Measurements from ENCODE around the gene LYSET.
A peak's percentile ranks its signal among the peaks of the same experiment; 100 is the strongest.
"Not testable (repeated sequence)": the region's sequence is repeated elsewhere in the genome, so short reads cannot be mapped to it uniquely, and the experiment has no call there.

LYSET gene, protein sequence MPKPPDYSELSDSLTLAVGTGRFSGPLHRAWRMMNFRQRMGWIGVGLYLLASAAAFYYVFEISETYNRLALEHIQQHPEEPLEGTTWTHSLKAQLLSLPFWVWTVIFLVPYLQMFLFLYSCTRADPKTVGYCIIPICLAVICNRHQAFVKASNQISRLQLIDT

GRCh38 chr14:93184391-93185348 lies at the start of gene LYSET, which contains the start of gene MOAP1:
TSS of gene LYSET (plus strand) at chr14:93185317. CDS start at chr14:93185406, 89 bp downstream.
TSS of gene MOAP1 (minus strand) at chr14:93184897. CDS start at chr14:93184242, 655 bp downstream.
- peak; percentile 37 for DNase-seq

DNA sequence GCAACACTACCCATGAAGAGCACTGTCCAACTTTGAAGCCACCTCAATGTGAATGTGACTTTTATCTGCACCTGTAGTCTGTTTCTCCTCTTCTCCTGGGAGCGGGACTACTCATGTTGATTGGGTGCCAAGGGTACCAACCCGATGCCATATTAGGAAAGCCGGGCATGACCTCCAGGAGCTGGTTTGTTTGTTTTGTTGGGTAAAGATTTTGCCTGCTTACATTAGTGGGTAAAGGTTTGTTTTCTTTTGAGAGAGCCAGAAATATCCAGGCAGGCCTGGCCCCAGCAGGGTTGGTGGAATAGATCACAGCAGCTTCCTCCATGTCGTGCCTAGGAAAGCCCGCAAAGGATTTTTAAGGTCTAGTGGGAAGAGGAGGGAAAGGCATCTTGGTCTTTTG lies 49.7 kb upstream of the LYSET start:
- DNase-seq: no peak

DNA sequence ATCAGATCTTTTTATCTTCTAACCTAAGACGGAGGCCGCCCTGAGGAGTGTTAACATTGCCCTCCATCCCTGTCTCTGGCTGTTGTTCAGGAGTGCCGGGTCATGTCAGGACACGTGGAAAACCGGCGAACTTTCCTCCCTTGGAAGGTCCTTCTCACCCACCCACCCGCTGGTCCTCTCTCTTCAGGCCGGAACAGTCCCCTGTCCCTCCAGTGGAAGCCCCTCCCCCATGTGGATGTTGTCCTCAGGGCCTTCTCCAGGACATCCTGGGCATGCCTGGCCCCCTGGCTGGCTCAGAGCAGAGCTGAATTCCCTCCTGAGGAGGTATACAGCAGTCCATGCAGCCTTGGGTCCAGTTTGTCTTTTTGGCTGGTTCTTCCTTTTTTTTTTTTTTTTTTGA lies 49.1 kb upstream of the LYSET start:
- DNase-seq: no peak

DNA sequence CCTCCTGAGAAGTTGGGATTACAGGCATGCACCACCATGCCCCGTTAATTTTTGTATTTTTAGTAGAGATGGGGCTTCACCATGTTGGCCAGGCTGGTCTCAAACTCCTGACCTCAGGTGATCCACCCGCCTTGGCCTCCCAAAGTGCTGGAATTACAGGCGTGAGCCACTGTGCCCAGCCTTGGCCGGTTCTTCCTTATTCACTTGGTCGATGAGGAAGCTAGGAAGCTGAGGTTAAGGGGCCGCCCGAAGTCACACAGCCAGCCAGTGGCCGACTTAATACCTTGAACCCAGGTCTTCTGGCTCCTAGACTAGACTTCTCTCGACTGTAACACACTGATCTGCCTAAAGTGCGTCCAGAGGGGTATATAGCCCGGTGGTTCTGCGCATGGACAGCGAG lies 48.6 kb upstream of the LYSET start:
- DNase-seq: not testable (repeated sequence)

DNA sequence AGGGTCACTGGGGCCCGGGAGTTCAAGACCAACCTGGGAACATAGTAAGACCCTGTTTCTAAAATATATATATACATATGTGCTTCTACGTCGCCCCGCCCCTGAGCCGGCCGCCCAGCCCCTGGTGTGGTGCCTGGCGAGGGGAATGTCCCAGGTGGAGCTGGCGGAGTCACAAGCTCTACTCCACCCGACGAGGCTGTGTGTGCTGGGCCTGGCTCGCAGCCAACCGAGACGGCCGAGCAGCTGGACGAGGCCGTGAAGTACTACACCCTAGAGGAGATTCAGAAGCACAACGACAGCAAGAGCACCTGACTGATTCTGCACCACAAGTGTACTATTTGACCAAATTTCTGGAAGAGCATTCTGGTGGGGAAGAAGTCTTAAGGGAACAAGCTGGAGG lies 47.3 kb upstream of the LYSET start:
- DNase-seq: no peak

DNA sequence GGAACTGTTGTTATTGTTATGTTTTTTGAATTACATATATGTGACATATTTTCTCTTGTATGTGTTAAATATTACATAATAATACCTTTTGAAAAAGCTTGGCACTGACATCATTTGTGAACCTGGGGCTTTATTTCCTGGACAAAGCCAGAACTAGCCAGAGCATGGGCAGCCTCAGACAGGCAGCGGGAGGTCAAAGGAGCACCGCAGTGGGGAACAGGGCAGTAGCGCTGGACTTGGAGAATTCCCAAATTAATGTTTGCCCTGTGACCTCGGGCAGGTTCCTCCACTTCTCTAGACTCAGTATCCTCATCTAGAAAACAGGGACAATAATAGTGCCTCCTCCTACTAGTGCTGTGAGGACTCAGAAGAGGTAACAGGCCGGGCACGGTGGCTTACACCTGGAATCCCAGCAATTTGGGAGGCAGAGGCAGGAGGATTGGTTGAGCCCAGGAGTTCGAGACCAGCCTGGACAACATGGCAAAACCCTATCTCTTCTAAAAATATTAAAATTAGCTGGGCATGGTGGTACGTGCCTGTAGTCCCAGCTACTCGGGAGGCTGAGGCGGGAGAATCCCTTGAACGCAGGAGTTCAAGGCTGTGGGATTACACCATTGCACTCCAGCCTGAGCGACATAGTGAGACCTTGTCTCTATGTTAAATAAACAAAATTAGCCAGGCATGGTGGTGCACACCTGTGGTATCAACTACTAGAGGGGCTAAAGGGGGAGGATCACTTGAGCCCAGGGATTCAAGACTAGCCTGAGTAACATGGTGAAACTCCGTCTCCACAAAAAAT lies 42.1 kb upstream of the LYSET start:
- no peak for DNase-seq

DNA sequence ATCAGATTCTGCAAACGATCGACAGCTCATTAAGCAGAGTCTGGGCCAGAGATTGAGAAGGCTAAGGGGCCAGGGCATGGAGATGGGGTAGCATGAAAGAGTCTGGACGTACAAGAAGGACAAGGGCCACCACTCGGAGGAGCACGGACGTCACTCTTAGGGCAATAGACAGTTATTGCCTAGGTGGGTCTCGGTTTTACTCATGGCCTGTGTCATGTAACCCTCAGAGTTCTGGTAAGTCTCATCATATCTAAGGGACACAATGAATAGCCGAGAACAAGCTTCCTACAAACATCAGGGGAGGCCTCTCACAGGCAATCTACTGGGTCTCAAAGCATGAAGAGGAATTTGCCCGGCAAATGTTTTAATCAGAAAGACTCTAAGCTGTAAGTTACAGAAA lies 39.0 kb upstream of the LYSET start:
- no peak for DNase-seq

DNA sequence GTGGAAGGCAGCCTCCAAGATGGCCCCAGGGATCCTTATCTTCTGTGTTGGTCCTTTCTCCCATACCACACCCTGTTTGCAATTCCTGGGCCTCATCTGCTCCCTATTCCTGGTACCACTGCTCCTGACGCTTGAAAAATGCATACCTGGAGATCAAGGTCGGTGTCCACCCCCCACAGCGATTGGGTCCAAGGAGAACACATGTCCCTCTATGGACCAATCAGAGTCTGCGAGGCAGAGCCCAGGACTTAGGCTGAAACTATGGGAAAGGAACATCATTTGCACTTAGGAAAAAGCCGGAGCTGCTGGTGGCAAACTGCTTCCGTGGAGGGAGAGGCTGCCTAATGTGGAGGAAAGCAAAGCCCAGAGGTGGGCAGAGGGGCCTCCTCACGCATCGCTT lies 36.1 kb upstream of the LYSET start:
- DNase-seq: no peak

- no peak for DNase-seq
These were observed 34.6 kb upstream of the LYSET start for GRCh38 chr14:93150227-93151208.

GRCh38 chr14:93153121-93153520 lies 32.0 kb upstream of the LYSET start:
- DNase-seq: no peak

DNA sequence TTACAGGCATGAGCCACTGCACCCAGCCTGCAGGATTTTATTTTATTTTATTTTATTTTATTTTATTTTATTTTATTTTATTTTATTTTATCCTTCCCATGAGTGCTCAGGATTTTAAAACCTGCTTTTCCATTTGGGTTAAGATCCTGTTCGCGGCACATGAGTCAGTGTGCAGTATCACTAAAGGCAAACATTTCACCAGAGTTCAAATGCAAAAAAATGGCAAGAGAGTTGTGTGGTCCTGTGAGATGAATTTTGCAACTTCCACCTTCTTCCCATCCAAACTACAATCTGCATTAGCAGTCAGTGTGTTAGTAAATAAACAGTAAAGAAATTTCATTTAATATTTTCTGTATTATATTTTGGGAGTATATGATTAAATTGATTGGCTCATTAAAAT lies 29.4 kb upstream of the LYSET start:
- no peak for DNase-seq

- no peak for DNase-seq
These were observed 28.3 kb upstream of the LYSET start for GRCh38 chr14:93156693-93157369.

DNA sequence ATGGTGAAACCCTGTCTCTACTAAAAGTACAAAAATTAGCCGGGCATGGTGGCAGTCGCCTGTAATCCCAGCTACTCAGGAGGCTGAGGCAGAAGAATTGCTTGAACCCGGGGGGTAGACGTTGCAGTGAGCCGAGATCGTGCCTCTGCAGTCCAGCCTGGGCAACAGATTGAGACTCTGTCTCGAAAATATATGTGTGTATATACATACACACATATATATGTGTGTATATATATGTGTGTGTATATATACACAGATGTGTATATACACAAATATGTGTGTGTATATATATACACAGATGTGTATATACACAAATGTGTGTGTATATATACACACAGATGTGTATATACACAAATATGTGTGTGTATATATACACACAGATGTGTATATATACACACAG lies 26.8 kb upstream of the LYSET start:
- not testable (repeated sequence) for DNase-seq

GRCh38 chr14:93159625-93160352 lies 25.3 kb upstream of the LYSET start:
- not testable (repeated sequence) for DNase-seq

DNA sequence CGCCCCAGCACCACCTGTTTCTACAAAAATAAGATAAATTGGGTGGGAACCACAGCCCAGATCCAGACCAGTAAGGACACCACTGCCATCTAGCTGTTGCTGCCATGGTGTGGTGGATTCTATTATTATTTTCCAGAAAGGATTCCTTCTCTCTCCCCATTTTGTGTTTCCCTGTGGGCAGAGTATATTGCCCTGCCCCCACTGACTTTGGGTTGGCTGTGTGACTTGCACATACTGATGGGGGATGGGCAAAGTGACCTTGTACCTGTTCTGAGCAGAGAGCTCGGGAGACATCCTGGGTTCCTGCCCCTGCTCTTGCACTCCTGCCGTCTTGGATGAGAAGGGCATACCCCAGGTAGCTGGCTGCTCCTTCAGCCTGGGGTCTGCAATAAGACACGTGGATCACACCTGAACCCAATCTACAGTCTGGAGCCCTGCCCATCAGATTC lies 24.7 kb upstream of the LYSET start:
- no peak for DNase-seq

- DNase-seq: no peak
These were observed 23.6 kb upstream of the LYSET start for GRCh38 chr14:93161411-93161940.

DNA sequence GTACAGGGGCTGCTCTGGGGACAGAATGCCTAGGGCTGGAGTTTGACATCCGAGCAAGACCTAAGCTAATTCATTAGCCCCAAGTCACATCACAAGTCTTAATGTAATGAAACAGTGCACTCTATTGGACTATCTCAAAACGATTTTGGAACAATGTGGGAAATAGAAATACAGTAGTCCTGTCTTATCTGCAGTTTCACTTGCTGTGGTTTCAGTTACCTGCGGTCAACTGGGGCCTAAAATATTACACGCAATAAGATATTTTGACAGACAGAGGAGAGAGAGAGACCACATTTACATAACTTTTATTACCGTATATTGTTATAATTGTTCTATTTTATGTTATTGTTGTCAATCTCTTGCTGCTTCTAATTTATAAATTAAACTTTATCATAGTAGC lies 21.6 kb upstream of the LYSET start:
- DNase-seq: peak; percentile 15

DNA sequence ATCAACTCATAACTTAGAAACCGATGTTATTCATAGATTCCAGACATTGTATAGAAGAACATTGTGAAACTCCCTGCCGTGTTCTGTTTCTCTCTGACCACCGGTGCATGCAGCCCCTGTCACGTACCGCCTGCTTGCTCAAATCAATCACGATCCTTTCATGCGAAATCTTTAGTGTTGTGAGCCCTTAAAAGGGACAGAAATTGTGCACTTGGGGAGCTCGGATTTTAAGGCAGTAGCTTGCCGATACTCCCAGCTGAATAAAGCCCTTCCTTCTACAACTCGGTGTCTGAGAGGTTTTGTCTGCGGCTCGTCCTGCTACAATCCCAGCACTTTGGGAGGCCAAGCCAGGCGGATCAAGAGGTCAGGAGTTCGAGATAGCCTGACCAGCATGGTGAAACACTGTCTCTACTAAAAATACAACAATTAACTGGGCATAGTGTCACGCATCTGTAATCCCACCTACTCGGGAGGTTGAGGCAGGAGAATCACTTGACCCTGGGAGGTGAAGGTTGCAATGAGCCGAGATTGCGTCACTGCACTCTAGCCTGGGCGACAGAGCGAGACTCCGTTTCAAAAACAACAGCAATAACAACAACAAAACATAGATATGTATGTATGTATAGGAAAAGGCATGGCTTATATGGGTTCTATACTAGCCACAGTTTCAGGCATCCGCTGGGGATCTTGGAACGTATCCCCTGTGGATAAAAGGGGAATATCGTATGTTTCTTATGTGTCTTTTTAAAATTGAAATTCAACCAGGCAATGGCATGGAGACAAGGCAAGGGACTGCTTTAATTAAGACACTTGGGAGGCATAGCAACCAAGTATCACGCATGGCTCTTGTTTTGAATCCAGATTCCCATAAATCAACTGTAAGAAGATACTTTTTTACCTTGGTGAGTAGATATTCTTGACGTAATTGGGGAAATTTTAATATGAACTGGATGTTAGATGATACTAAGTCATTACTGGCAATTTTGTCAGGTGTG lies 19.5 kb upstream of the LYSET start:
- DNase-seq: not testable (repeated sequence)

DNA sequence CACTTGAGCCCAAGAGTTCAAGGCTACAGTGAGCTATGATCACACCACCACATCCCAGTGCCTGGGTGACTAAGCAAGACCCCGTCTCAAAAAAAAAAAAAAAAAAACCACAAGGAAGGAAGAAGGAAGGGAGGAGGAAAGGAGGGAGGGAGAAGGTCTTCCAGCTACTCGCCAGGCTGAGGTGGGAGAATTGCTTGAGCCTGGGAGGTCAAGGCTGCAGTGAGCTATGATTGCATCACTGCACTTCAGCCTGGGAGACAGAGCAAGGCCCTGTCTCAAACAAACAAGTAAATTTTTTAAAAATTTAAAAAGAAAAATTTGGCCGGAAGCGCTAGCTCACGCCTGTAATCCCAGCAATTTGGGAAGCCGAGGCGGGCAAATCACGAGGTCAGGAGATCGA lies 16.5 kb upstream of the LYSET start:
- DNase-seq: not testable (repeated sequence)
